Liver (tissue), 9 donors: Measurements from ENCODE around the gene TDRD9. TPM values are rescaled to one million over a fixed set of nuclear protein-coding genes. Genes with fewer than 3 reads are reported as not detected.
A peak's percentile ranks its signal among the peaks of the same experiment; 100 is the strongest.

Source experiments
- DNase-seq: peaks from one replicate; pipeline ENCODE4 v3.0.0-alpha.2; 2017; ENCODE audit warnings: low spot score
- H3K27ac ChIP-seq, 2 donors: one replicate each; pipeline ENCODE4 v1.7.0; 2013; ENCODE audit warnings: inconsistent platforms in 2 of 2, low read length in 2 of 2, control low read depth in 1 of 2, low read depth in 1 of 2, mild to moderate bottlenecking in 1 of 2
- H3K27me3 ChIP-seq, 4 donors: one replicate each; pipeline versions ENCODE4 v1.6.1 to v1.7.0; 2013; ENCODE audit warnings: low read length in 3 of 4, inconsistent platforms in 1 of 4, mild to moderate bottlenecking in 1 of 4, moderate library complexity in 1 of 4; ENCODE audit not compliant: control insufficient read depth in 4 of 4, insufficient read depth in 4 of 4
- H3K36me3 ChIP-seq, 4 donors: one replicate each; pipeline versions ENCODE4 v1.6.1 to v1.7.0; 2013; ENCODE audit warnings: low read length in 3 of 4, mild to moderate bottlenecking in 3 of 4, low read depth in 1 of 4, moderate library complexity in 1 of 4; ENCODE audit not compliant: control insufficient read depth in 4 of 4, insufficient read depth in 3 of 4
- H3K4me1 ChIP-seq, 4 donors: one replicate each; pipeline versions ENCODE4 v1.6.1 to v1.7.0; 2013; ENCODE audit warnings: low read length in 3 of 4, mild to moderate bottlenecking in 3 of 4, moderate library complexity in 1 of 4; ENCODE audit not compliant: control insufficient read depth in 4 of 4, insufficient read depth in 4 of 4
- H3K4me3 ChIP-seq, 3 donors: one replicate each; pipeline versions ENCODE4 v1.6.1 to v1.7.0; 2013; ENCODE audit warnings: low read length in 3 of 3, control low read depth in 1 of 3, low read depth in 1 of 3, mild to moderate bottlenecking in 1 of 3
- H3K9ac ChIP-seq, 2 donors: one replicate each; pipeline ENCODE4 v1.7.0; 2013; ENCODE audit warnings: low read length in 2 of 2, mild to moderate bottlenecking in 2 of 2, moderate library complexity in 2 of 2, control low read depth in 1 of 2, low read depth in 1 of 2
- H3K9me3 ChIP-seq, 4 donors: one replicate each; pipeline versions ENCODE4 v1.6.1 to v1.7.0; 2013; ENCODE audit warnings: low read length in 3 of 4; ENCODE audit not compliant: control insufficient read depth in 4 of 4
- EGR1 ChIP-seq, 2 donors: IDR thresholded peaks; 2 replicates each; pipeline ENCODE4 v1.6.1; 2016 to 2018; ENCODE audit warnings: antibody characterized with exemption in 2 of 2, low read depth in 2 of 2
- FOXA1 ChIP-seq: IDR thresholded peaks from 2 replicates; pipeline ENCODE4 v1.6.1; 2016; ENCODE audit warnings: antibody characterized with exemption
- FOXA2 ChIP-seq: IDR thresholded peaks from 2 replicates; pipeline ENCODE4 v1.6.1; 2016; ENCODE audit warnings: antibody characterized with exemption
- GABPA ChIP-seq, 2 donors: IDR thresholded peaks in 1 of 2; conservative IDR thresholded peaks in 1 of 2; 2 replicates each; pipeline ENCODE4 v1.6.1; 2016; ENCODE audit warnings: antibody characterized with exemption in 2 of 2, mild to moderate bottlenecking in 1 of 2, moderate library complexity in 1 of 2
- HNF4A ChIP-seq, 2 donors: conservative IDR thresholded peaks; 2 replicates each; pipeline ENCODE4 v1.6.1; 2016; ENCODE audit warnings: antibody characterized with exemption in 2 of 2, mild to moderate bottlenecking in 2 of 2
- HNF4G ChIP-seq: IDR thresholded peaks from 2 replicates; pipeline ENCODE4 v1.6.1; 2016; ENCODE audit warnings: antibody characterized with exemption
- JUND ChIP-seq, 2 donors: IDR thresholded peaks; 2 replicates each; pipeline ENCODE4 v1.6.1; 2016; ENCODE audit warnings: antibody characterized with exemption in 2 of 2
- NR2F2 ChIP-seq: IDR thresholded peaks from 2 replicates; pipeline ENCODE4 v1.6.1; 2016; ENCODE audit warnings: antibody characterized with exemption
- RAD21 ChIP-seq, 2 donors: IDR thresholded peaks; 2 replicates each; pipeline ENCODE4 v1.6.1; 2016; ENCODE audit warnings: antibody characterized with exemption in 2 of 2, mild to moderate bottlenecking in 2 of 2
- RXRA ChIP-seq, 2 donors: IDR thresholded peaks; 2 replicates each; pipeline ENCODE4 v1.6.1; 2017 to 2018; ENCODE audit warnings: antibody characterized with exemption in 2 of 2, mild to moderate bottlenecking in 1 of 2
- SP1 ChIP-seq: IDR thresholded peaks from 2 replicates; pipeline ENCODE4 v1.6.1; 2018; ENCODE audit warnings: antibody characterized with exemption, mild to moderate bottlenecking
- TAF1 ChIP-seq: conservative IDR thresholded peaks from 2 replicates; pipeline ENCODE4 v1.6.1; 2016; ENCODE audit warnings: antibody characterized with exemption, mild to moderate bottlenecking
- YY1 ChIP-seq: IDR thresholded peaks from 2 replicates; pipeline ENCODE4 v1.6.1; 2016; ENCODE audit warnings: antibody characterized with exemption, mild to moderate bottlenecking
- WGBS: extraction: QIAGEN DNeasy Blood & Tissue Kit; methylation state at CpG from one replicate; pipeline ENCODE4 v1.1.7; 2013; 5-methylcytosine and 5-hydroxymethylcytosine counted together
- polyA plus RNA-seq, 2 donors: library from polyadenylated mRNA; stranded (reverse) in 1 of 2; unstranded in 1 of 2; fragments of 200-250 nt in 1 of 2; fragments of >200 nt in 1 of 2; fragmentation: Nextera tagmentation in 1 of 2; extraction: Ambion mirVana in 1 of 2; gene quantifications; one replicate each; pipeline versions ENCODE4 v1.2.1 to v1.2.3, GENCODE V29; 2013 to 2015
- total RNA-seq, 2 donors: library from RNA; depleted of rRNA; stranded (reverse); fragments of >200 nt; gene quantifications; one replicate each; pipeline ENCODE4 v1.2.3, GENCODE V29; 2014
- TF ChIP-seq, protein P1 (sequence below): fragments of 150-350 bp; IDR thresholded peaks from 2 replicates; pipeline ENCODE4 v1.5.1; 2017; ENCODE audit warnings: improper control_type of control experiment, low read depth, low read length; ENCODE audit not compliant: missing input control
- TF ChIP-seq, protein P2 (sequence below): IDR thresholded peaks from 2 replicates; pipeline ENCODE4 v1.6.1; 2016; ENCODE audit warnings: antibody characterized with exemption
- TF ChIP-seq, protein P3 (sequence below): IDR thresholded peaks from 2 replicates; pipeline ENCODE4 v1.6.1; 2016; ENCODE audit warnings: antibody characterized with exemption
- TF ChIP-seq, protein P4 (sequence below): IDR thresholded peaks from 2 replicates; pipeline ENCODE4 v1.6.1; 2016; ENCODE audit warnings: antibody characterized with exemption
- TF ChIP-seq, protein P5 (sequence below): IDR thresholded peaks from 2 replicates; pipeline ENCODE4 v1.6.1; 2016; ENCODE audit warnings: antibody characterized with exemption, mild to moderate bottlenecking
- donor health status: healthy.
- donor health status: healthy.
- donor health status: healthy.
- donor health status: healthy.
- donor health status: healthy.

Gene TDRD9
- total and polyA plus RNA-seq, 4 donors = 0.12 to 1.0 (median 0.46) TPM

DNA sequence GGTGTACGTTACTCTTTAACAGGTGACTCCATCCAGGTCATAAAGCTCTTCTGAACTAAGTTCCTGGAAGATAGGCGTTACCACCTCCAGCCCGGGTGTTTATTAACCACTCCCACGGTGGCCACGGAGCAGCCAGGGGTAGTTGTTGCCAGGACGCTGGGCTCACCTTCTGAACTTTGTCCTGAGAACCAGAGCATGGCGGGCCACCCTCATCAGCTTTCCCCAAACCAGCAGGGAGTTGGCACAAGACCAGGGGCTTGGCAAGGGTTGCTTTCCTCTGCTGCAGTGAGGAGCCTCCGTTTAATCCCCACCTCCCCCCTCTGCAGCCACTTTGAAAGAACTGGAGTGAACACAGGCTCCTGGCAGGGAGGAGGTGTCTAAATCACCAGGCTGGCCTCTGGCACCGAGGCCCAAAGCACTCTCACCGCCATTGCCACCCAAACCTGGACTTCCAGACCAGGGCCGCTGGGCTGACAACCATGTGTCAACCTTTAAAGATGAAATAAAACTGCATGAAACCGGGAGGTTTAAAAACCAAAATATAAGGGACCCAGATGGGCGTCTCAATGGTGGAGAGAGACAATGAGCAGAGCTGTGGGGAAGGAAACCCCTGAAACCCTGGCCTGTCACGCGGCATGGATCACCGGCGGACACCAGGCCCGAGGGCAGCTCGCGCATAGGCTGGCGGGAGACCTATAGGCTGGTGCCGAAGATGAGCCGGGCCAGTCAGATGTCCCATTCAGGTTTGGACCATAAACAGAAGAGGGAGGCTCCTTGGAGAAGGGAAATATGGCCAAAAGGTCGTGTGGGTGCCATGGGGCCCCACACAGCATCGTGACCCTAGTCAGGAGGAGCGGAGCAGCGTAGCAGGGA is 30.9 kb upstream of the TDRD9 start:
- H3K27me3 ChIP-seq = no peaks in the 10 kb centered on the region
- peak overlapping the region; percentile 33 to 66 for H3K27ac ChIP-seq
- WGBS = 62% methylated on average over 27 of the region's 27 CpGs
- peaks cover 22 to 38% (median 34%) of the 10 kb centered on the region in 4 donors for H3K4me1 ChIP-seq
- DNase-seq = peak; percentile 52
- no peaks in the 10 kb centered on the region for H3K9me3 ChIP-seq
- TF ChIP-seq GABPA (IDR thresholded peaks at IDR 0.05 in 1 of 2, conservative IDR thresholded peaks at IDR 0.05 in 1 of 2) = peak in 1 of 2 donors; percentile 57
- TF ChIP-seq JUND (IDR thresholded peaks at IDR 0.05) = peak; percentile 50 to 85
- TF ChIP-seq, protein P1, sequence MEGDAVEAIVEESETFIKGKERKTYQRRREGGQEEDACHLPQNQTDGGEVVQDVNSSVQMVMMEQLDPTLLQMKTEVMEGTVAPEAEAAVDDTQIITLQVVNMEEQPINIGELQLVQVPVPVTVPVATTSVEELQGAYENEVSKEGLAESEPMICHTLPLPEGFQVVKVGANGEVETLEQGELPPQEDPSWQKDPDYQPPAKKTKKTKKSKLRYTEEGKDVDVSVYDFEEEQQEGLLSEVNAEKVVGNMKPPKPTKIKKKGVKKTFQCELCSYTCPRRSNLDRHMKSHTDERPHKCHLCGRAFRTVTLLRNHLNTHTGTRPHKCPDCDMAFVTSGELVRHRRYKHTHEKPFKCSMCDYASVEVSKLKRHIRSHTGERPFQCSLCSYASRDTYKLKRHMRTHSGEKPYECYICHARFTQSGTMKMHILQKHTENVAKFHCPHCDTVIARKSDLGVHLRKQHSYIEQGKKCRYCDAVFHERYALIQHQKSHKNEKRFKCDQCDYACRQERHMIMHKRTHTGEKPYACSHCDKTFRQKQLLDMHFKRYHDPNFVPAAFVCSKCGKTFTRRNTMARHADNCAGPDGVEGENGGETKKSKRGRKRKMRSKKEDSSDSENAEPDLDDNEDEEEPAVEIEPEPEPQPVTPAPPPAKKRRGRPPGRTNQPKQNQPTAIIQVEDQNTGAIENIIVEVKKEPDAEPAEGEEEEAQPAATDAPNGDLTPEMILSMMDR = no peak
- TF ChIP-seq HNF4G = peak; percentile 71
- TF ChIP-seq RXRA (IDR thresholded peaks at IDR 0.05) = peak; percentile 98
- TF ChIP-seq HNF4A (conservative IDR thresholded peaks at IDR 0.05) = peak; percentile 88 to 91
- TF ChIP-seq RAD21 (IDR thresholded peaks at IDR 0.05) = peak; percentile 50 to 62
- TF ChIP-seq, protein P2, sequence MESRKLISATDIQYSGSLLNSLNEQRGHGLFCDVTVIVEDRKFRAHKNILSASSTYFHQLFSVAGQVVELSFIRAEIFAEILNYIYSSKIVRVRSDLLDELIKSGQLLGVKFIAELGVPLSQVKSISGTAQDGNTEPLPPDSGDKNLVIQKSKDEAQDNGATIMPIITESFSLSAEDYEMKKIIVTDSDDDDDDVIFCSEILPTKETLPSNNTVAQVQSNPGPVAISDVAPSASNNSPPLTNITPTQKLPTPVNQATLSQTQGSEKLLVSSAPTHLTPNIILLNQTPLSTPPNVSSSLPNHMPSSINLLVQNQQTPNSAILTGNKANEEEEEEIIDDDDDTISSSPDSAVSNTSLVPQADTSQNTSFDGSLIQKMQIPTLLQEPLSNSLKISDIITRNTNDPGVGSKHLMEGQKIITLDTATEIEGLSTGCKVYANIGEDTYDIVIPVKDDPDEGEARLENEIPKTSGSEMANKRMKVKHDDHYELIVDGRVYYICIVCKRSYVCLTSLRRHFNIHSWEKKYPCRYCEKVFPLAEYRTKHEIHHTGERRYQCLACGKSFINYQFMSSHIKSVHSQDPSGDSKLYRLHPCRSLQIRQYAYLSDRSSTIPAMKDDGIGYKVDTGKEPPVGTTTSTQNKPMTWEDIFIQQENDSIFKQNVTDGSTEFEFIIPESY = peak; percentile 80
- TF ChIP-seq, protein P3, sequence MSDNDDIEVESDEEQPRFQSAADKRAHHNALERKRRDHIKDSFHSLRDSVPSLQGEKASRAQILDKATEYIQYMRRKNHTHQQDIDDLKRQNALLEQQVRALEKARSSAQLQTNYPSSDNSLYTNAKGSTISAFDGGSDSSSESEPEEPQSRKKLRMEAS = peak; percentile 100
- no peak for TF ChIP-seq TAF1
- peak; percentile 90 for TF ChIP-seq NR2F2
- peak in 1 of 2 donors; percentile 93 for TF ChIP-seq EGR1 (IDR thresholded peaks at IDR 0.05; ENCODE audit: low read depth in 2 of 2)
- peak; percentile 42 for TF ChIP-seq FOXA2
- TF ChIP-seq YY1 = peak; percentile 95
- TF ChIP-seq, protein P4, sequence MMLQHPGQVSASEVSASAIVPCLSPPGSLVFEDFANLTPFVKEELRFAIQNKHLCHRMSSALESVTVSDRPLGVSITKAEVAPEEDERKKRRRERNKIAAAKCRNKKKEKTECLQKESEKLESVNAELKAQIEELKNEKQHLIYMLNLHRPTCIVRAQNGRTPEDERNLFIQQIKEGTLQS = peak; percentile 42
- TF ChIP-seq SP1 = peak; percentile 97
- TF ChIP-seq, protein P5, sequence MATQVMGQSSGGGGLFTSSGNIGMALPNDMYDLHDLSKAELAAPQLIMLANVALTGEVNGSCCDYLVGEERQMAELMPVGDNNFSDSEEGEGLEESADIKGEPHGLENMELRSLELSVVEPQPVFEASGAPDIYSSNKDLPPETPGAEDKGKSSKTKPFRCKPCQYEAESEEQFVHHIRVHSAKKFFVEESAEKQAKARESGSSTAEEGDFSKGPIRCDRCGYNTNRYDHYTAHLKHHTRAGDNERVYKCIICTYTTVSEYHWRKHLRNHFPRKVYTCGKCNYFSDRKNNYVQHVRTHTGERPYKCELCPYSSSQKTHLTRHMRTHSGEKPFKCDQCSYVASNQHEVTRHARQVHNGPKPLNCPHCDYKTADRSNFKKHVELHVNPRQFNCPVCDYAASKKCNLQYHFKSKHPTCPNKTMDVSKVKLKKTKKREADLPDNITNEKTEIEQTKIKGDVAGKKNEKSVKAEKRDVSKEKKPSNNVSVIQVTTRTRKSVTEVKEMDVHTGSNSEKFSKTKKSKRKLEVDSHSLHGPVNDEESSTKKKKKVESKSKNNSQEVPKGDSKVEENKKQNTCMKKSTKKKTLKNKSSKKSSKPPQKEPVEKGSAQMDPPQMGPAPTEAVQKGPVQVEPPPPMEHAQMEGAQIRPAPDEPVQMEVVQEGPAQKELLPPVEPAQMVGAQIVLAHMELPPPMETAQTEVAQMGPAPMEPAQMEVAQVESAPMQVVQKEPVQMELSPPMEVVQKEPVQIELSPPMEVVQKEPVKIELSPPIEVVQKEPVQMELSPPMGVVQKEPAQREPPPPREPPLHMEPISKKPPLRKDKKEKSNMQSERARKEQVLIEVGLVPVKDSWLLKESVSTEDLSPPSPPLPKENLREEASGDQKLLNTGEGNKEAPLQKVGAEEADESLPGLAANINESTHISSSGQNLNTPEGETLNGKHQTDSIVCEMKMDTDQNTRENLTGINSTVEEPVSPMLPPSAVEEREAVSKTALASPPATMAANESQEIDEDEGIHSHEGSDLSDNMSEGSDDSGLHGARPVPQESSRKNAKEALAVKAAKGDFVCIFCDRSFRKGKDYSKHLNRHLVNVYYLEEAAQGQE = peak; percentile 58
- no peak for TF ChIP-seq FOXA1
- H3K36me3 ChIP-seq = no peaks in the 10 kb centered on the region
- no peak overlapping the region for H3K9ac ChIP-seq
- H3K4me3 ChIP-seq = no peak overlapping the region
